ENCODE measurements around the gene DNPEP.

GRCh38 chr2:219414857-219415256, 27.1 kb upstream of the DNPEP start:
- no peak for TF ChIP-seq CTCF (IDR thresholded peaks at IDR 0.05; ENCODE audit: control extremely low read depth in 1 of 3, insufficient read depth in 1 of 3, low read depth in 1 of 3, low read length in 3 of 3)
- no peak for TF ChIP-seq USF2 (IDR thresholded peaks at IDR 0.05; ENCODE audit: low read length)
- no peak for TF ChIP-seq GABPA (IDR thresholded peaks at IDR 0.05; ENCODE audit: borderline replicate concordance, insufficient read depth, low read length)
- no peak for TF ChIP-seq YY1 (IDR thresholded peaks at IDR 0.05; ENCODE audit: low read depth, low read length)
- TF ChIP-seq ATF3 (IDR thresholded peaks at IDR 0.05; ENCODE audit: insufficient read depth, low read depth, low read length): no peak
- TF ChIP-seq HDAC6 (IDR thresholded peaks at IDR 0.05; ENCODE audit: low read depth, low read length): no peak
- TF ChIP-seq TEAD4 (IDR thresholded peaks at IDR 0.05; ENCODE audit: low read depth, low read length): no peak
- TF ChIP-seq POLR2A (IDR thresholded peaks at IDR 0.05; ENCODE audit: control extremely low read depth in 1 of 2, low read depth in 2 of 2, low read length in 2 of 2): no peak

Measured in H1 (cell line).